Tibial nerve (tissue), 4 donors: Measurements from ENCODE around the gene TPSG1. TPM values are rescaled to one million over a fixed set of nuclear protein-coding genes. Genes with fewer than 3 reads are reported as not detected.
A peak's percentile ranks its signal among the peaks of the same experiment; 100 is the strongest.
"Not testable (repeated sequence)": the region's sequence is repeated elsewhere in the genome, so short reads cannot be mapped to it uniquely, and the experiment has no call there.

Experiments
- DNase-seq, 2 donors: peaks; one replicate each; pipeline ENCODE4 v3.0.0-alpha.2; 2019; ENCODE audit warnings: low spot score in 2 of 2
- H3K27ac ChIP-seq, 4 donors: fragments of 200-600 bp; sonication (generic) in 3 of 4; one replicate each; pipeline ENCODE4 v1.5.1; 2017 to 2019; ENCODE audit warnings: mild to moderate bottlenecking in 1 of 4
- H3K27me3 ChIP-seq, 2 donors: fragments of 200-600 bp; sonication (generic) in 1 of 2; one replicate each; pipeline versions ENCODE4 v1.5.1 to v1.6.0; 2017 to 2019
- H3K36me3 ChIP-seq, 3 donors: fragments of 200-600 bp; sonication (generic); one replicate each; pipeline ENCODE4 v1.5.1; 2018 to 2019
- H3K4me1 ChIP-seq, 4 donors: fragments of 200-600 bp; sonication (generic) in 3 of 4; one replicate each; pipeline ENCODE4 v1.5.1; 2017 to 2019
- H3K4me3 ChIP-seq, 4 donors: fragments of 200-600 bp; sonication (generic) in 3 of 4; one replicate each; pipeline ENCODE4 v1.5.1; 2017 to 2019; ENCODE audit warnings: mild to moderate bottlenecking in 1 of 4, moderate library complexity in 1 of 4
- H3K9me3 ChIP-seq, 4 donors: fragments of 200-600 bp; sonication (generic) in 3 of 4; one replicate each; pipeline ENCODE4 v1.5.1; 2017 to 2019
- CTCF ChIP-seq, 5 experiments: fragments of 200-600 bp in 3 of 5; fragments of 450-650 bp in 2 of 5; sonication (generic) in 3 of 5; IDR thresholded peaks; one replicate each; pipeline ENCODE4 v1.5.1; 2016 to 2019; ENCODE audit warnings: antibody characterized with exemption in 5 of 5, mild to moderate bottlenecking in 3 of 5, moderate library complexity in 2 of 5
- EP300 ChIP-seq, 2 donors: sonication (generic); formaldehyde crosslinking; IDR thresholded peaks; one replicate each; pipeline ENCODE4 v1.6.1; 2017; ENCODE audit warnings: antibody characterized with exemption in 2 of 2, mild to moderate bottlenecking in 1 of 2
- POLR2A ChIP-seq, 2 donors: fragments of 450-650 bp; IDR thresholded peaks; one replicate each; pipeline ENCODE4 v1.6.1; 2017; ENCODE audit warnings: antibody characterized with exemption in 2 of 2, mild to moderate bottlenecking in 2 of 2, moderate library complexity in 2 of 2
- WGBS, 2 donors: methylation state at CpG; one replicate each; pipeline ENCODE4 v1.1.5; 2018; 5-methylcytosine and 5-hydroxymethylcytosine counted together
- total RNA-seq, 4 donors: library from RNA; depleted of rRNA; stranded (reverse); fragments of >200 nt; gene quantifications; one replicate each; pipeline ENCODE4 v1.1.0, GENCODE V29; 2016

TPSG1 gene
- total RNA-seq: 1 to 10 TPM in 1 of 4 donors, not detected in 3; 2.5 TPM

GRCh38 chr16:1225051-1225451 is at the start of gene TPSG1:
Gene TPSG1 (minus strand): TSS chr16:1225268. CDS start chr16:1225252, 16 bp downstream.
- Histone ChIP-seq H3K36me3 (no peaks in the 10 kb centered on the region), H3K9me3 (no peaks in the 10 kb centered on the region), H3K27me3 (no peaks in the 10 kb centered on the region), H3K27ac (no peak within 1 kb of the TSS), H3K4me1 (no peaks in the 10 kb centered on the region), H3K4me3 (no peak within 1 kb of the TSS)
- TF ChIP-seq EP300 (IDR thresholded peaks at IDR 0.05) (no peak), CTCF (IDR thresholded peaks at IDR 0.05) (no peak), POLR2A (IDR thresholded peaks at IDR 0.05) (no peak)
- DNase-seq: no peak
- WGBS, 2 donors: 59 to 84% methylated on average over 6 to 10 of the region's 10 CpGs

- Histone ChIP-seq H3K4me3 (no peak overlapping the region), H3K27me3 (peaks cover 0 to 82% of the 10 kb centered on the region in 2 donors), H3K27ac (no peak overlapping the region), H3K36me3 (no peaks in the 10 kb centered on the region), H3K9me3 (peaks cover 0 to 6% (median 0%) of the 10 kb centered on the region in 4 donors), H3K4me1 (peaks cover 0 to 9% (median 0%) of the 10 kb centered on the region in 4 donors)
- no peak for DNase-seq
- WGBS, 2 donors: 89 to 90% methylated on average over 7 of the region's 7 CpGs
- TF ChIP-seq CTCF (IDR thresholded peaks at IDR 0.05) (no peak), EP300 (IDR thresholded peaks at IDR 0.05) (no peak), POLR2A (IDR thresholded peaks at IDR 0.05) (no peak)
Observed at GRCh38 chr16:1274767-1275166, 49.7 kb upstream of the TPSG1 start.

DNA sequence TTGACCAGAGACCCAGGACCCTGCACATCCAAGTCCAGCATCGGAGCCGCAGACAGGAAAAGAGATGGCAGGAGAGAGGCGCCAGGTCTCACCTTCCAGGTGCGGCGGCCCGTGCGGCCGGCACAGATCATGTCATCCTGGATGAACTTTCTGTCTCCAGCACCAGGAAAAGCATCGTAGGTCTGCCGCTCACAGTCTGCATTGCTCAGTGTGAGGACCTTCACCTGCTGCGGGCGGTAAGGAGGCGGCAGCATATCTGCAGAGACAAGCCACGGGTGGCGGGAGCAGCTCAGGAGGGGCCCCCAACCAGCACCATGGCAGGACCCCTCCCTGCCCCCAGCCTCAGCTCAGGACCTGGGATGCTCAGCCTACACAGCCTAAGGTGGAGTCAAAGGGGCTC is 48.7 kb upstream of the TPSG1 start:
- Histone ChIP-seq H3K4me1 (peaks cover 0 to 9% (median 0%) of the 10 kb centered on the region in 4 donors), H3K27ac (no peak overlapping the region), H3K4me3 (no peak overlapping the region), H3K27me3 (peaks cover 0 to 77% of the 10 kb centered on the region in 2 donors), H3K9me3 (peaks cover 0 to 6% (median 0%) of the 10 kb centered on the region in 4 donors), H3K36me3 (no peaks in the 10 kb centered on the region)
- 90% methylated on average over 14 to 15 of the region's 15 CpGs for WGBS, 2 donors
- TF ChIP-seq CTCF (IDR thresholded peaks at IDR 0.05) (no peak), EP300 (IDR thresholded peaks at IDR 0.05) (no peak), POLR2A (IDR thresholded peaks at IDR 0.05) (no peak)
- no peak for DNase-seq

GRCh38 chr16:1272453-1273198 is 47.6 kb upstream of the TPSG1 start:
- H3K27ac ChIP-seq: no peak overlapping the region
- H3K9me3 ChIP-seq: peaks cover 0 to 6% (median 0%) of the 10 kb centered on the region in 4 donors
- WGBS, 2 donors: 68 to 76% methylated on average over 9 of the region's 9 CpGs
- H3K4me1 ChIP-seq: peaks cover 0 to 9% (median 0%) of the 10 kb centered on the region in 4 donors
- TF ChIP-seq CTCF (IDR thresholded peaks at IDR 0.05) (no peak), POLR2A (IDR thresholded peaks at IDR 0.05) (no peak), EP300 (IDR thresholded peaks at IDR 0.05) (no peak)
- DNase-seq: no peak
- H3K36me3 ChIP-seq: no peaks in the 10 kb centered on the region
- H3K27me3 ChIP-seq: peaks cover 0 to 65% of the 10 kb centered on the region in 2 donors
- H3K4me3 ChIP-seq: no peak overlapping the region

- 13 to 23% methylated on average over 12 to 19 of the region's 19 CpGs for WGBS, 2 donors
- H3K27ac ChIP-seq, H3K9me3 ChIP-seq, H3K4me1 ChIP-seq, H3K36me3 ChIP-seq, H3K4me3 ChIP-seq: not testable (repeated sequence)
- peaks cover 0 to 58% of the 10 kb centered on the region in 2 donors for H3K27me3 ChIP-seq
- peak in 1 of 2 donors; percentile 12 for DNase-seq
Observed at GRCh38 chr16:1271724-1272413, 46.8 kb upstream of the TPSG1 start.
